Hippocampal formation (tissue), 2 donors: ENCODE data around the gene TSPAN13.

Experiments used
- DNase-seq, 2 donors: peaks; one replicate each; lab custom pipeline; 2025; lab: John Stamatoyannopoulos, UW

The TSPAN13 gene

GRCh38 chr7:16812542-16813231, 59.1 kb downstream of the TSPAN13 start:
- no peak for DNase-seq

GRCh38 chr7:16813232-16813616, 59.7 kb downstream of the TSPAN13 start:
- DNase-seq = no peak

GRCh38 chr7:16815001-16815400, 61.4 kb downstream of the TSPAN13 start:
- no peak for DNase-seq

- DNase-seq = peak in 1 of 2 donors; percentile 62
Measured at GRCh38 chr7:16816824-16817223, 63.3 kb downstream of the TSPAN13 start.

- no peak for DNase-seq
Measured at GRCh38 chr7:16817536-16817935, 64.0 kb downstream of the TSPAN13 start.

GRCh38 chr7:16818732-16819131, 65.2 kb downstream of the TSPAN13 start:
- DNase-seq = no peak

GRCh38 chr7:16822029-16822428, 68.5 kb downstream of the TSPAN13 start:
- no peak for DNase-seq

- no peak for DNase-seq
Measured at GRCh38 chr7:16826060-16826459, 72.5 kb downstream of the TSPAN13 start.

- no peak for DNase-seq
Measured at GRCh38 chr7:16833373-16833772, 79.8 kb downstream of the TSPAN13 start.
